Measurements from ENCODE around the gene TSFM. TPM values are rescaled to one million over a fixed set of nuclear protein-coding genes. Genes with fewer than 3 reads are reported as not detected.

TSFM gene
- total RNA-seq (2014; rRNA removed; shearing (Covaris generic)), result 57.7 and 67.8 TPM in 2 replicates

GRCh38 chr12:57782608-57783465 lies at the start of gene TSFM:
Gene TSFM (plus strand): TSS chr12:57782787. CDS start chr12:57782802, 15 bp downstream.
- DNase-seq, result peak; percentile 90
- no peaks in the 10 kb centered on the region for H3K27me3 ChIP-seq (ENCODE audit: control insufficient read depth, insufficient read depth, low read length)
- peak within 1 kb of the TSS; percentile 97 for H3K4me3 ChIP-seq (ENCODE audit: insufficient read depth, low read depth, low read length)
- H3K36me3 ChIP-seq (replicated peaks; ENCODE audit: control insufficient read depth, insufficient read depth, low read length), result peaks cover 8% of the 10 kb centered on the region

GRCh38 chr12:57733928-57734327 lies 48.7 kb upstream of the TSFM start:
- Histone ChIP-seq H3K4me3 (ENCODE audit: insufficient read depth, low read depth, low read length) (no peak overlapping the region), H3K27me3 (ENCODE audit: control insufficient read depth, insufficient read depth, low read length) (peaks cover 96% of the 10 kb centered on the region), H3K36me3 (replicated peaks; ENCODE audit: control insufficient read depth, insufficient read depth, low read length) (no peaks in the 10 kb centered on the region)
- DNase-seq, result no peak

GRCh38 chr12:57734591-57734990 lies 48.0 kb upstream of the TSFM start:
- H3K27me3 ChIP-seq (ENCODE audit: control insufficient read depth, insufficient read depth, low read length), result peaks cover 98% of the 10 kb centered on the region

GRCh38 chr12:57735198-57735855 lies 47.3 kb upstream of the TSFM start:
- H3K27me3 ChIP-seq (ENCODE audit: control insufficient read depth, insufficient read depth, low read length), result peaks cover 98% of the 10 kb centered on the region
- no peaks in the 10 kb centered on the region for H3K36me3 ChIP-seq (replicated peaks; ENCODE audit: control insufficient read depth, insufficient read depth, low read length)
- H3K4me3 ChIP-seq (ENCODE audit: insufficient read depth, low read depth, low read length), result peak overlapping the region; percentile 33; the same call in 1 of the 2 replicates
- peak; percentile 69 for DNase-seq

More at GRCh38 chr12:57734591-57734990, 48.0 kb upstream of the TSFM start:
- Histone ChIP-seq H3K36me3 (replicated peaks; ENCODE audit: control insufficient read depth, insufficient read depth, low read length) (no peaks in the 10 kb centered on the region), H3K4me3 (ENCODE audit: insufficient read depth, low read depth, low read length) (no peak overlapping the region)
- no peak for DNase-seq

- peaks cover 98% of the 10 kb centered on the region for H3K27me3 ChIP-seq (ENCODE audit: control insufficient read depth, insufficient read depth, low read length)
- peak; percentile 93 for DNase-seq
- no peaks in the 10 kb centered on the region for H3K36me3 ChIP-seq (replicated peaks; ENCODE audit: control insufficient read depth, insufficient read depth, low read length)
- H3K4me3 ChIP-seq (ENCODE audit: insufficient read depth, low read depth, low read length), result peak overlapping the region; percentile 33; the same call in 1 of the 2 replicates
Observed at GRCh38 chr12:57735952-57736740, 46.4 kb upstream of the TSFM start.

GRCh38 chr12:57736741-57737466 lies 45.7 kb upstream of the TSFM start:
- DNase-seq, result peak; percentile 81
- H3K27me3 ChIP-seq (ENCODE audit: control insufficient read depth, insufficient read depth, low read length), result peaks cover 98% of the 10 kb centered on the region
- no peaks in the 10 kb centered on the region for H3K36me3 ChIP-seq (replicated peaks; ENCODE audit: control insufficient read depth, insufficient read depth, low read length)
- peak overlapping the region; percentile 33; the same call in 1 of the 2 replicates for H3K4me3 ChIP-seq (ENCODE audit: insufficient read depth, low read depth, low read length)

- Histone ChIP-seq H3K27me3 (ENCODE audit: control insufficient read depth, insufficient read depth, low read length) (peaks cover 94% of the 10 kb centered on the region), H3K36me3 (replicated peaks; ENCODE audit: control insufficient read depth, insufficient read depth, low read length) (no peaks in the 10 kb centered on the region), H3K4me3 (ENCODE audit: insufficient read depth, low read depth, low read length) (peak overlapping the region; percentile 26; the same call in 1 of the 2 replicates)
- peak; percentile 88 for DNase-seq
Observed at GRCh38 chr12:57737467-57738460, 44.8 kb upstream of the TSFM start.

- Histone ChIP-seq H3K27me3 (ENCODE audit: control insufficient read depth, insufficient read depth, low read length) (peaks cover 90% of the 10 kb centered on the region), H3K4me3 (ENCODE audit: insufficient read depth, low read depth, low read length) (peak within 1 kb of the TSS; percentile 43), H3K36me3 (replicated peaks; ENCODE audit: control insufficient read depth, insufficient read depth, low read length) (no peaks in the 10 kb centered on the region)
- DNase-seq, result peak; percentile 92
Observed at GRCh38 chr12:57738661-57739237, 43.8 kb upstream of the TSFM start, which contains the start of gene AGAP2. Gene AGAP2 (minus strand): TSS chr12:57738742. CDS start chr12:57738246, 496 bp downstream.

GRCh38 chr12:57739387-57739786 lies 43.2 kb upstream of the TSFM start:
- Histone ChIP-seq H3K4me3 (ENCODE audit: insufficient read depth, low read depth, low read length) (no peak overlapping the region), H3K36me3 (replicated peaks; ENCODE audit: control insufficient read depth, insufficient read depth, low read length) (no peaks in the 10 kb centered on the region), H3K27me3 (ENCODE audit: control insufficient read depth, insufficient read depth, low read length) (peaks cover 86% of the 10 kb centered on the region)
- no peak for DNase-seq

GRCh38 chr12:57739914-57740538 lies 42.6 kb upstream of the TSFM start:
- DNase-seq, result no peak
- no peaks in the 10 kb centered on the region for H3K36me3 ChIP-seq (replicated peaks; ENCODE audit: control insufficient read depth, insufficient read depth, low read length)
- H3K27me3 ChIP-seq (ENCODE audit: control insufficient read depth, insufficient read depth, low read length), result peaks cover 79% of the 10 kb centered on the region
- no peak overlapping the region for H3K4me3 ChIP-seq (ENCODE audit: insufficient read depth, low read depth, low read length)

- Histone ChIP-seq H3K27me3 (ENCODE audit: control insufficient read depth, insufficient read depth, low read length) (peaks cover 71% of the 10 kb centered on the region), H3K36me3 (replicated peaks; ENCODE audit: control insufficient read depth, insufficient read depth, low read length) (no peaks in the 10 kb centered on the region), H3K4me3 (ENCODE audit: insufficient read depth, low read depth, low read length) (no peak overlapping the region)
- no peak for DNase-seq
Observed at GRCh38 chr12:57740656-57741412, 41.8 kb upstream of the TSFM start.

GRCh38 chr12:57741413-57741789 lies 41.2 kb upstream of the TSFM start:
- DNase-seq, result no peak
- Histone ChIP-seq H3K36me3 (replicated peaks; ENCODE audit: control insufficient read depth, insufficient read depth, low read length) (peaks cover under 1% of the 10 kb centered on the region), H3K27me3 (ENCODE audit: control insufficient read depth, insufficient read depth, low read length) (peaks cover 65% of the 10 kb centered on the region), H3K4me3 (ENCODE audit: insufficient read depth, low read depth, low read length) (no peak overlapping the region)
